ENCODE data around the gene PFDN6. TPM values are rescaled to one million over a fixed set of nuclear protein-coding genes. Genes with fewer than 3 reads are reported as not detected.

Gene PFDN6
- total and polyA plus RNA-seq, 9 of the 15 experiments (the other 6 are each of a cell fraction or from before 2014, with no cell fraction given) = 6.8 to 475 (median 216) TPM

- TF ChIP-seq HINFP (tag; conservative IDR thresholded peaks at IDR 0.05; ENCODE audit: low read depth) (no peak), MXI1 (IDR thresholded peaks at IDR 0.05; ENCODE audit: low read depth, low read length) (no peak), ZNF253 (CRISPR knock-in tag; conservative IDR thresholded peaks at IDR 0.05) (no peak), SOX6 (IDR thresholded peaks at IDR 0.05) (0 out of 2 replicates have a peak, but pooled peaks have one; percentile 11), ID3 (CRISPR knock-in tag; IDR thresholded peaks at IDR 0.05) (no peak), ID3 (tag; IDR thresholded peaks at IDR 0.05) (no peak), POLR2A (conservative IDR thresholded peaks at IDR 0.05) (peak; percentile 69), TAF15 (IDR thresholded peaks at IDR 0.05; ENCODE audit: low read depth, low read length) (no peak), RBBP5 (IDR thresholded peaks at IDR 0.05; ENCODE audit: borderline replicate concordance, insufficient read depth, low read length, poor library complexity, severe bottlenecking) (peak; percentile 82), SIRT6 (IDR thresholded peaks at IDR 0.05; ENCODE audit: low read depth, low read length) (no peak), HLTF (IDR thresholded peaks at IDR 0.05) (no peak), KAT8 (IDR thresholded peaks at IDR 0.05; ENCODE audit: low read depth) (no peak), MAFK (IDR thresholded peaks at IDR 0.05; ENCODE audit: low read length) (no peak), HDAC1 (IDR thresholded peaks at IDR 0.05) (peak in 1 of 2 experiments; percentile 26; a peak in 1 of 4 replicates)
- TF ChIP-seq, protein P1, sequence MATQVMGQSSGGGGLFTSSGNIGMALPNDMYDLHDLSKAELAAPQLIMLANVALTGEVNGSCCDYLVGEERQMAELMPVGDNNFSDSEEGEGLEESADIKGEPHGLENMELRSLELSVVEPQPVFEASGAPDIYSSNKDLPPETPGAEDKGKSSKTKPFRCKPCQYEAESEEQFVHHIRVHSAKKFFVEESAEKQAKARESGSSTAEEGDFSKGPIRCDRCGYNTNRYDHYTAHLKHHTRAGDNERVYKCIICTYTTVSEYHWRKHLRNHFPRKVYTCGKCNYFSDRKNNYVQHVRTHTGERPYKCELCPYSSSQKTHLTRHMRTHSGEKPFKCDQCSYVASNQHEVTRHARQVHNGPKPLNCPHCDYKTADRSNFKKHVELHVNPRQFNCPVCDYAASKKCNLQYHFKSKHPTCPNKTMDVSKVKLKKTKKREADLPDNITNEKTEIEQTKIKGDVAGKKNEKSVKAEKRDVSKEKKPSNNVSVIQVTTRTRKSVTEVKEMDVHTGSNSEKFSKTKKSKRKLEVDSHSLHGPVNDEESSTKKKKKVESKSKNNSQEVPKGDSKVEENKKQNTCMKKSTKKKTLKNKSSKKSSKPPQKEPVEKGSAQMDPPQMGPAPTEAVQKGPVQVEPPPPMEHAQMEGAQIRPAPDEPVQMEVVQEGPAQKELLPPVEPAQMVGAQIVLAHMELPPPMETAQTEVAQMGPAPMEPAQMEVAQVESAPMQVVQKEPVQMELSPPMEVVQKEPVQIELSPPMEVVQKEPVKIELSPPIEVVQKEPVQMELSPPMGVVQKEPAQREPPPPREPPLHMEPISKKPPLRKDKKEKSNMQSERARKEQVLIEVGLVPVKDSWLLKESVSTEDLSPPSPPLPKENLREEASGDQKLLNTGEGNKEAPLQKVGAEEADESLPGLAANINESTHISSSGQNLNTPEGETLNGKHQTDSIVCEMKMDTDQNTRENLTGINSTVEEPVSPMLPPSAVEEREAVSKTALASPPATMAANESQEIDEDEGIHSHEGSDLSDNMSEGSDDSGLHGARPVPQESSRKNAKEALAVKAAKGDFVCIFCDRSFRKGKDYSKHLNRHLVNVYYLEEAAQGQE (IDR thresholded peaks at IDR 0.05; ENCODE audit: borderline replicate concordance) = no peak; the same call in 1 of the 2 replicates
- TF ChIP-seq, protein P1 (CRISPR knock-in tag; IDR thresholded peaks at IDR 0.05; ENCODE audit: low read depth) = no peak
- TF ChIP-seq, protein P2, sequence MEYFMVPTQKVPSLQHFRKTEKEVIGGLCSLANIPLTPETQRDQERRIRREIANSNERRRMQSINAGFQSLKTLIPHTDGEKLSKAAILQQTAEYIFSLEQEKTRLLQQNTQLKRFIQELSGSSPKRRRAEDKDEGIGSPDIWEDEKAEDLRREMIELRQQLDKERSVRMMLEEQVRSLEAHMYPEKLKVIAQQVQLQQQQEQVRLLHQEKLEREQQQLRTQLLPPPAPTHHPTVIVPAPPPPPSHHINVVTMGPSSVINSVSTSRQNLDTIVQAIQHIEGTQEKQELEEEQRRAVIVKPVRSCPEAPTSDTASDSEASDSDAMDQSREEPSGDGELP (CRISPR knock-in tag; IDR thresholded peaks at IDR 0.05; ENCODE audit: borderline replicate concordance) = 0 out of 2 replicates have a peak, but pooled peaks have one; percentile 58
These were observed 24.5 kb downstream of the PFDN6 start, which contains the start of gene TAPBP (continued) for GRCh38 chr6:33313709-33314514.

Data from K562 (cell line).